ENCODE data around the gene SPAG5.
"Not testable (repeated sequence)": the region's sequence is repeated elsewhere in the genome, so short reads cannot be mapped to it uniquely, and the experiment has no call there.

The SPAG5 gene

GRCh38 chr17:28599311-28600184 is 723 bp upstream of the SPAG5 start:
- peak in 1 of 2 experiments; percentile 54 for DNase-seq

GRCh38 chr17:28598389-28598788 is 436 bp downstream of the SPAG5 start:
- no peak for DNase-seq

GRCh38 chr17:28597606-28598383 is 1.0 kb downstream of the SPAG5 start:
- DNase-seq = no peak

GRCh38 chr17:28592260-28592659 is 6.6 kb downstream of the SPAG5 start:
- no peak for DNase-seq

- no peak for DNase-seq
Measured at GRCh38 chr17:28585851-28586250, 13.0 kb downstream of the SPAG5 start.

GRCh38 chr17:28584434-28584833 is 14.4 kb downstream of the SPAG5 start:
- DNase-seq = no peak

- DNase-seq = no peak
Measured at GRCh38 chr17:28582513-28582912, 16.3 kb downstream of the SPAG5 start.

GRCh38 chr17:28580959-28581358 is 17.9 kb downstream of the SPAG5 start:
- no peak for DNase-seq

GRCh38 chr17:28579526-28579925 is 19.3 kb downstream of the SPAG5 start:
- no peak for DNase-seq

- DNase-seq = no peak
Measured at GRCh38 chr17:28578246-28579195, 20.3 kb downstream of the SPAG5 start.

- DNase-seq = no peak
Measured at GRCh38 chr17:28577466-28577824, 21.4 kb downstream of the SPAG5 start.

- peak; percentile 51 to 82 for DNase-seq
Measured at GRCh38 chr17:28576758-28577465, 21.9 kb downstream of the SPAG5 start, which contains the start of gene ALDOC. ALDOC (minus strand) TSS chr17:28576895; CDS start chr17:28575532, 1,363 bp downstream.

GRCh38 chr17:28576016-28576415 is 22.8 kb downstream of the SPAG5 start:
- not testable (repeated sequence) for DNase-seq

GRCh38 chr17:28575126-28575795 is 23.6 kb downstream of the SPAG5 start:
- DNase-seq = peak in 1 of 2 experiments; percentile 15

- DNase-seq = no peak
Measured at GRCh38 chr17:28574526-28574925, 24.3 kb downstream of the SPAG5 start.

- no peak for DNase-seq
Measured at GRCh38 chr17:28573966-28574480, 24.8 kb downstream of the SPAG5 start.

GRCh38 chr17:28573521-28573920 is 25.3 kb downstream of the SPAG5 start:
- no peak for DNase-seq

- DNase-seq = no peak
Measured at GRCh38 chr17:28573040-28573380, 25.8 kb downstream of the SPAG5 start.

- DNase-seq = no peak
Measured at GRCh38 chr17:28572259-28573039, 26.4 kb downstream of the SPAG5 start.

GRCh38 chr17:28571361-28572122 is 27.3 kb downstream of the SPAG5 start, which contains the start of gene PIGS:
PIGS (minus strand) TSS chr17:28571524; CDS start chr17:28571496, 28 bp downstream.
- DNase-seq = peak; percentile 82 to 94
